K562 (cell line): ENCODE results near the gene SLC16A4. TPM values are rescaled to one million over a fixed set of nuclear protein-coding genes. Genes with fewer than 3 reads are reported as not detected.

Experiments used
- BMI1 ChIP-seq: fragments of 150-350 bp; IDR thresholded peaks from 2 replicates; pipeline ENCODE4 v1.6.1; 2014; ENCODE audit warnings: low read length
- CBX5 ChIP-seq: IDR thresholded peaks from 2 replicates; pipeline ENCODE4 v1.6.1; 2014; ENCODE audit warnings: low read depth, borderline replicate concordance
- EGR1 ChIP-seq: fragments of 450-650 bp; conservative IDR thresholded peaks from 2 replicates; pipeline ENCODE4 v1.6.1; 2017; ENCODE audit warnings: mild to moderate bottlenecking
- MNT ChIP-seq, 2 experiments: fragments of 450-650 bp; conservative IDR thresholded peaks; 2 replicates each; pipeline ENCODE4 v1.6.1; 2017; ENCODE audit warnings: mild to moderate bottlenecking in 2 of 2, moderate library complexity in 2 of 2
- REST ChIP-seq, 2 experiments: fragments of 450-650 bp; formaldehyde crosslinking in 1 of 2; IDR thresholded peaks; 2 replicates each; pipeline versions ENCODE4 v1.4.0 to v1.6.1; 2014 to 2020; ENCODE audit warnings: mild to moderate bottlenecking in 2 of 2, borderline replicate concordance in 1 of 2, low read depth in 1 of 2
- RNF2 ChIP-seq: sonication (generic); IDR thresholded peaks from 2 replicates; pipeline ENCODE4 v1.6.1; 2016
- SMC3 ChIP-seq: conservative IDR thresholded peaks from 2 replicates; pipeline ENCODE4 v1.6.1; 2011; ENCODE audit warnings: low read depth, low read length, improper control_type of control experiment; ENCODE audit not compliant: insufficient read depth
- SRSF9 ChIP-seq: fragments of 200-400 bp; formaldehyde crosslinking; IDR thresholded peaks from 2 replicates; pipeline ENCODE4 v1.6.1; 2017; ENCODE audit warnings: low read depth, low read length, borderline replicate concordance
- ZBTB7A ChIP-seq: IDR thresholded peaks from 2 replicates; pipeline ENCODE4 v1.6.1; 2011; ENCODE audit warnings: low read depth, mild to moderate bottlenecking, low read length, moderate library complexity, borderline replicate concordance; ENCODE audit not compliant: control insufficient read depth
- ZBTB8A ChIP-seq: fragments of 450-650 bp; IDR thresholded peaks from 2 replicates; pipeline ENCODE4 v1.6.1; 2018; ENCODE audit warnings: mild to moderate bottlenecking, moderate library complexity; ENCODE audit not compliant: partially characterized antibody
- ZNF121 ChIP-seq: sonication (generic); formaldehyde crosslinking; conservative IDR thresholded peaks from 2 replicates; pipeline ENCODE4 v1.8.0; 2022; ENCODE audit warnings: missing genetic modification reagents
- polyA plus RNA-seq, 8 experiments: library from polyadenylated mRNA; depleted of rRNA in 4 of 8; stranded (reverse) in 5 of 8; unstranded in 3 of 8; fragments of >200 nt; fragmentation: Nextera tagmentation in 2 of 8; fragmentation: Illumina TruSeq in 1 of 8; extraction: Ambion mirVana in 2 of 8; extraction: Trizol in 1 of 8; gene quantifications; 2 replicates each; pipeline versions ENCODE4 v1.2.1 to v1.2.3, GENCODE V29; 2011 to 2014; ENCODE audit warnings: inconsistent platforms in 1 of 8, missing spikeins in 1 of 8
- total RNA-seq, 7 experiments: library from RNA; depleted of rRNA in 6 of 7; stranded (reverse); fragments of >200 nt in 6 of 7; fragmentation: Illumina TruSeq in 2 of 7; extraction: Trizol in 2 of 7; gene quantifications; 2 replicates each; pipeline versions ENCODE4 v1.2.1 to v1.2.3, GENCODE V29; 2011 to 2021; ENCODE audit warnings: low replicate concordance in 1 of 7
- TF ChIP-seq, protein P1 (sequence below), 2 experiments: IDR thresholded peaks; 2 replicates each; pipeline ENCODE4 v1.6.1; 2011; ENCODE audit warnings: borderline replicate concordance in 1 of 2, control low read depth in 1 of 2, low read depth in 1 of 2, low read length in 1 of 2, mild to moderate bottlenecking in 1 of 2, mixed read lengths in 1 of 2, moderate library complexity in 1 of 2; ENCODE audit not compliant: insufficient read depth in 1 of 2, insufficient read length in 1 of 2, poor library complexity in 1 of 2, severe bottlenecking in 1 of 2; ENCODE audit errors: extremely low read depth in 1 of 2
- TF ChIP-seq, protein P2 (sequence below): fragments of 250-450 bp; sonication (Bioruptor Pico); IDR thresholded peaks from 2 replicates; pipeline ENCODE4 v1.9.0; 2021; ENCODE audit warnings: mild to moderate bottlenecking
- TF ChIP-seq, protein P3 (sequence below), 3 experiments: IDR thresholded peaks in 2 of 3; conservative IDR thresholded peaks in 1 of 3; 2 replicates each; pipeline ENCODE4 v1.5.1; 2011 to 2012; ENCODE audit warnings: low read length in 3 of 3, mild to moderate bottlenecking in 3 of 3, control low read depth in 2 of 3, improper control_type of control experiment in 1 of 3, inconsistent platforms in 1 of 3, low read depth in 1 of 3, mixed read lengths in 1 of 3, moderate library complexity in 1 of 3; ENCODE audit not compliant: insufficient read depth in 2 of 3

The SLC16A4 gene
- total and polyA plus RNA-seq, 9 of the 15 experiments (the other 6 are each of a cell fraction or from before 2014, with no cell fraction given): 0.04 to 0.31 (median 0.18) TPM; not detected in 1

DNA sequence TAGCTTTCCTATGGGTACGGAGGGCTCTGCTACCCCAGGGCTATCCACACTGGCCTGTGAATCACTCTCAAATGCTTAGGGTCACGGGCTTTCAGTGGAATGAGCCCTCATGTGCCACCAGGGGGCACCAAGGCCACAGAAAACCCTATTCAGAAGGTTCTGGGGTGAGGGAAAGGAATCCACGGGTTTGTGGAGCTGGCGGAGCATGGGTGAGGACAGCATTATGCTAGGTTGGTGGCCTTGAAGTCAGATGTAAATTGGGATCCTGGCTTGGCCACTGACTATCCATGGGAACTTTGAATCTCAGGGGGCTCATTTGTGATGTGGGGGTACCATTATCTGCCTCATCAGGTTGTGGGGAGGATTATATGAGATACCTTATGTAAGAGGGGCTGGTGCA lies 21.8 kb upstream of the SLC16A4 start (continued):
- TF ChIP-seq, protein P1, sequence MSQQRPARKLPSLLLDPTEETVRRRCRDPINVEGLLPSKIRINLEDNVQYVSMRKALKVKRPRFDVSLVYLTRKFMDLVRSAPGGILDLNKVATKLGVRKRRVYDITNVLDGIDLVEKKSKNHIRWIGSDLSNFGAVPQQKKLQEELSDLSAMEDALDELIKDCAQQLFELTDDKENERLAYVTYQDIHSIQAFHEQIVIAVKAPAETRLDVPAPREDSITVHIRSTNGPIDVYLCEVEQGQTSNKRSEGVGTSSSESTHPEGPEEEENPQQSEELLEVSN (IDR thresholded peaks at IDR 0.05; ENCODE audit: borderline replicate concordance in 1 of 2, extremely low read depth in 1 of 2, insufficient read depth in 1 of 2, insufficient read length in 1 of 2, low read depth in 1 of 2, low read length in 1 of 2, poor library complexity in 1 of 2, severe bottlenecking in 1 of 2): peak; percentile 19 to 30
- no peak for TF ChIP-seq RNF2
- TF ChIP-seq, protein P2, sequence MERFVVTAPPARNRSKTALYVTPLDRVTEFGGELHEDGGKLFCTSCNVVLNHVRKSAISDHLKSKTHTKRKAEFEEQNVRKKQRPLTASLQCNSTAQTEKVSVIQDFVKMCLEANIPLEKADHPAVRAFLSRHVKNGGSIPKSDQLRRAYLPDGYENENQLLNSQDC (CRISPR knock-in tag): no peak
- TF ChIP-seq ZBTB8A: no peak
- TF ChIP-seq BMI1: no peak
- TF ChIP-seq ZBTB7A: peak; percentile 27; the same call in 1 of the 2 replicates
- TF ChIP-seq, protein P3, sequence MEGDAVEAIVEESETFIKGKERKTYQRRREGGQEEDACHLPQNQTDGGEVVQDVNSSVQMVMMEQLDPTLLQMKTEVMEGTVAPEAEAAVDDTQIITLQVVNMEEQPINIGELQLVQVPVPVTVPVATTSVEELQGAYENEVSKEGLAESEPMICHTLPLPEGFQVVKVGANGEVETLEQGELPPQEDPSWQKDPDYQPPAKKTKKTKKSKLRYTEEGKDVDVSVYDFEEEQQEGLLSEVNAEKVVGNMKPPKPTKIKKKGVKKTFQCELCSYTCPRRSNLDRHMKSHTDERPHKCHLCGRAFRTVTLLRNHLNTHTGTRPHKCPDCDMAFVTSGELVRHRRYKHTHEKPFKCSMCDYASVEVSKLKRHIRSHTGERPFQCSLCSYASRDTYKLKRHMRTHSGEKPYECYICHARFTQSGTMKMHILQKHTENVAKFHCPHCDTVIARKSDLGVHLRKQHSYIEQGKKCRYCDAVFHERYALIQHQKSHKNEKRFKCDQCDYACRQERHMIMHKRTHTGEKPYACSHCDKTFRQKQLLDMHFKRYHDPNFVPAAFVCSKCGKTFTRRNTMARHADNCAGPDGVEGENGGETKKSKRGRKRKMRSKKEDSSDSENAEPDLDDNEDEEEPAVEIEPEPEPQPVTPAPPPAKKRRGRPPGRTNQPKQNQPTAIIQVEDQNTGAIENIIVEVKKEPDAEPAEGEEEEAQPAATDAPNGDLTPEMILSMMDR (IDR thresholded peaks at IDR 0.05 in 2 of 3, conservative IDR thresholded peaks at IDR 0.05 in 1 of 3; ENCODE audit: insufficient read depth in 2 of 3, low read depth in 1 of 3, low read length in 3 of 3): peak; percentile 92 to 98 (median 97)
- no peak for TF ChIP-seq SRSF9
- TF ChIP-seq EGR1: no peak
- no peak for TF ChIP-seq CBX5
- no peak; a peak in 1 of 4 replicates for TF ChIP-seq MNT (conservative IDR thresholded peaks at IDR 0.05)
- peak; percentile 95 for TF ChIP-seq REST (IDR thresholded peaks at IDR 0.05; ENCODE audit: borderline replicate concordance)
- TF ChIP-seq REST (CRISPR knock-in tag; IDR thresholded peaks at IDR 0.05; ENCODE audit: low read depth): no peak
- TF ChIP-seq SMC3: peak; percentile 98
- TF ChIP-seq ZNF121 (CRISPR knock-in tag): no peak
